ENCODE results near the gene ATP6V0A4.

DNA sequence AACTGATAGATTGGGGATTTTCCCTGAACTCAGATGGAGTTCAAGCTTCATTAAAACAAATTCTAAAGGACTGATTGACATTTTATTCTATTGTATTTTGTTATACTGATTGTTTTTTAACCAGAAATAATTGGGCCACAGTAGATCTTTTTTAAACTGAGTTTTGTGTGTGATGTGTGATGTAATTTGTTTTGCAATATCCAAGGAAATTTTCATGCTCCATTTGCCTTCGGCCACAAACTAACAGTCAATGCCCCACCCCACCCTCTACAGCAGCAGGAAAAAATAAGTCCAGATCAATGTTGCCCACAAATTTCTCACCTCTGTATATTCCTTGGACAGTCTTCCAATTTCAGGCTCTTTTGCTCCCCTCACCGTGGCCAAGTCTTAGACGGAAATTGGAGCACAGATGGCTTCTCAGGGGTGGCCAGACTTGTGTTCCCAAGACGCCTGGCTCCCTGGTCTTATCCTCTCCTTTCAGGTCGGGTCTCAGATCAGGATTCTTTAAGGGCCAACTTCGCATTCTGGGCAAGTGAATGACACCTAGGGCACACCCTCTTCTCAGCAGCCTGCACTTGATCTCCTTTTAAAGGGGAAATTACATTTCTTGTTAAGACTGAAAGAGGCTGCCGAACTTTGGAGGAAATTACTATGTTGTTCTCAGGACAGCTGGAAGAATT lies 97.0 kb downstream of the ATP6V0A4 start, which contains the start of gene SVOPL:
- TF ChIP-seq, protein P1, sequence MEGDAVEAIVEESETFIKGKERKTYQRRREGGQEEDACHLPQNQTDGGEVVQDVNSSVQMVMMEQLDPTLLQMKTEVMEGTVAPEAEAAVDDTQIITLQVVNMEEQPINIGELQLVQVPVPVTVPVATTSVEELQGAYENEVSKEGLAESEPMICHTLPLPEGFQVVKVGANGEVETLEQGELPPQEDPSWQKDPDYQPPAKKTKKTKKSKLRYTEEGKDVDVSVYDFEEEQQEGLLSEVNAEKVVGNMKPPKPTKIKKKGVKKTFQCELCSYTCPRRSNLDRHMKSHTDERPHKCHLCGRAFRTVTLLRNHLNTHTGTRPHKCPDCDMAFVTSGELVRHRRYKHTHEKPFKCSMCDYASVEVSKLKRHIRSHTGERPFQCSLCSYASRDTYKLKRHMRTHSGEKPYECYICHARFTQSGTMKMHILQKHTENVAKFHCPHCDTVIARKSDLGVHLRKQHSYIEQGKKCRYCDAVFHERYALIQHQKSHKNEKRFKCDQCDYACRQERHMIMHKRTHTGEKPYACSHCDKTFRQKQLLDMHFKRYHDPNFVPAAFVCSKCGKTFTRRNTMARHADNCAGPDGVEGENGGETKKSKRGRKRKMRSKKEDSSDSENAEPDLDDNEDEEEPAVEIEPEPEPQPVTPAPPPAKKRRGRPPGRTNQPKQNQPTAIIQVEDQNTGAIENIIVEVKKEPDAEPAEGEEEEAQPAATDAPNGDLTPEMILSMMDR (IDR thresholded peaks at IDR 0.05) = no peak
- no peak for TF ChIP-seq POLR2A (IDR thresholded peaks at IDR 0.05)
- no peak for TF ChIP-seq POLR2AphosphoS5 (IDR thresholded peaks at IDR 0.05)

All from breast epithelium (tissue), 3 donors.